MM.1S (cell line): ENCODE measurements around the gene A3GALT2.

ENCODE experiments used
- DNase-seq: peaks from one replicate; pipeline ENCODE4 v3.0.0-alpha.2; 2015
- H2AFZ ChIP-seq: fragments of 300-600 bp; sonication (generic); 2 replicates; pipeline ENCODE4 v1.6.0; 2016; ENCODE audit warnings: antibody characterized with exemption, low read length
- H3F3A ChIP-seq: fragments of 300-600 bp; sonication (generic); 2 replicates; pipeline ENCODE4 v1.6.1; 2016; ENCODE audit warnings: mild to moderate bottlenecking, antibody characterized with exemption, low read length, moderate library complexity, mixed read lengths; ENCODE audit not compliant: insufficient read depth
- H3K27ac ChIP-seq: fragments of 300-600 bp; sonication (generic); 2 replicates; pipeline ENCODE4 v1.5.1; 2016; ENCODE audit warnings: mild to moderate bottlenecking, low read length
- H3K27me3 ChIP-seq: fragments of 300-600 bp; sonication (generic); replicated peaks from 2 replicates; pipeline ENCODE4 v1.6.0; 2016; ENCODE audit warnings: low read length; ENCODE audit not compliant: insufficient read depth
- H3K36me3 ChIP-seq: fragments of 300-600 bp; sonication (generic); replicated peaks from 2 replicates; pipeline ENCODE4 v1.6.1; 2016; ENCODE audit warnings: mild to moderate bottlenecking, low read length, mixed read lengths; ENCODE audit not compliant: insufficient read depth
- H3K4me1 ChIP-seq: fragments of 300-600 bp; sonication (generic); 2 replicates; pipeline ENCODE4 v1.6.1; 2016; ENCODE audit warnings: low read length, mixed read lengths
- H3K4me2 ChIP-seq: fragments of 300-600 bp; sonication (generic); 2 replicates; pipeline ENCODE4 v1.6.0; 2016; ENCODE audit warnings: low read depth, low read length
- H3K4me3 ChIP-seq: fragments of 300-600 bp; sonication (generic); 2 replicates; pipeline ENCODE4 v1.5.1; 2016; ENCODE audit warnings: low read length, mixed read lengths
- H3K79me2 ChIP-seq: fragments of 300-600 bp; sonication (generic); 2 replicates; pipeline ENCODE4 v1.6.1; 2016; ENCODE audit warnings: mixed run types, low read length, mixed read lengths
- H3K9ac ChIP-seq: fragments of 300-600 bp; sonication (generic); 2 replicates; pipeline ENCODE4 v1.6.1; 2016; ENCODE audit warnings: low read length, mixed read lengths
- H3K9me2 ChIP-seq: fragments of 300-600 bp; sonication (generic); replicated peaks from 2 replicates; pipeline ENCODE4 v1.6.1; 2016; ENCODE audit warnings: mild to moderate bottlenecking, low read length, mixed read lengths; ENCODE audit not compliant: insufficient read depth
- H3K9me3 ChIP-seq: fragments of 300-600 bp; sonication (generic); replicated peaks from 2 replicates; pipeline ENCODE4 v1.6.1; 2016; ENCODE audit warnings: mild to moderate bottlenecking, low read length, mixed read lengths; ENCODE audit not compliant: insufficient read depth
- H4K20me1 ChIP-seq: fragments of 300-600 bp; sonication (generic); 2 replicates; pipeline ENCODE4 v1.6.1; 2016; ENCODE audit warnings: mild to moderate bottlenecking, low read length, moderate library complexity, mixed read lengths; ENCODE audit not compliant: insufficient read depth
- CTCF ChIP-seq: fragments of 300-600 bp; sonication (generic); IDR thresholded peaks from 2 replicates; pipeline ENCODE4 v1.5.1; 2016; ENCODE audit warnings: antibody characterized with exemption, low read length, mixed read lengths
- EZH2 ChIP-seq: fragments of 300-600 bp; sonication (generic); optimal IDR thresholded peaks from 2 replicates; pipeline ENCODE3; 2017; ENCODE audit warnings: low read depth, mild to moderate bottlenecking, antibody characterized with exemption, low read length, mixed read lengths
- EZH2phosphoT487 ChIP-seq: fragments of 300-600 bp; sonication (generic); IDR thresholded peaks from 2 replicates; pipeline ENCODE4 v1.6.1; 2018; ENCODE audit warnings: antibody characterized with exemption, low read length

Gene A3GALT2

GRCh38 chr1:33280091-33280661 lies 40.7 kb downstream of the A3GALT2 start:
- Histone ChIP-seq H3K4me1 (no peaks in the 10 kb centered on the region), H3K36me3 (no peaks in the 10 kb centered on the region), H3K27ac (no peak overlapping the region), H2AFZ (no peak overlapping the region), H3K4me2 (no peak overlapping the region), H3K79me2 (no peaks in the 10 kb centered on the region), H4K20me1 (no peaks in the 10 kb centered on the region), H3K27me3 (no peaks in the 10 kb centered on the region), H3K4me3 (no peak overlapping the region), H3K9me2 (no peaks in the 10 kb centered on the region), H3K9ac (no peak overlapping the region), H3F3A (no peaks in the 10 kb centered on the region), H3K9me3 (no peaks in the 10 kb centered on the region)
- TF ChIP-seq CTCF (no peak), EZH2 (no peak), EZH2phosphoT487 (no peak)
- DNase-seq: no peak

GRCh38 chr1:33277488-33278084 lies 43.3 kb downstream of the A3GALT2 start:
- Histone ChIP-seq H3F3A (no peaks in the 10 kb centered on the region), H3K9me2 (no peaks in the 10 kb centered on the region), H3K9me3 (no peaks in the 10 kb centered on the region), H4K20me1 (no peaks in the 10 kb centered on the region), H3K27me3 (no peaks in the 10 kb centered on the region), H3K36me3 (no peaks in the 10 kb centered on the region), H3K79me2 (no peaks in the 10 kb centered on the region), H3K4me2 (no peak overlapping the region), H3K27ac (no peak overlapping the region), H3K4me1 (no peaks in the 10 kb centered on the region), H3K4me3 (no peak overlapping the region), H3K9ac (no peak overlapping the region), H2AFZ (no peak overlapping the region)
- TF ChIP-seq EZH2 (no peak), EZH2phosphoT487 (no peak), CTCF (no peak)
- DNase-seq: no peak

- no peaks in the 10 kb centered on the region for H4K20me1 ChIP-seq
- TF ChIP-seq EZH2phosphoT487: no peak
- no peak overlapping the region for H3K27ac ChIP-seq
- H3K4me1 ChIP-seq: no peaks in the 10 kb centered on the region
- H3K9me3 ChIP-seq: no peaks in the 10 kb centered on the region
- no peaks in the 10 kb centered on the region for H3K36me3 ChIP-seq
- H3K4me2 ChIP-seq: no peak overlapping the region
- H3K4me3 ChIP-seq: no peak overlapping the region
- DNase-seq: no peak
- H3F3A ChIP-seq: no peaks in the 10 kb centered on the region
- no peak overlapping the region for H2AFZ ChIP-seq
- H3K79me2 ChIP-seq: no peaks in the 10 kb centered on the region
- no peak overlapping the region for H3K9ac ChIP-seq
- no peaks in the 10 kb centered on the region for H3K9me2 ChIP-seq
- H3K27me3 ChIP-seq: no peaks in the 10 kb centered on the region
Observed at GRCh38 chr1:33276573-33277298, 44.2 kb downstream of the A3GALT2 start.
